Esophagus muscularis mucosa (tissue), 4 donors: Measurements from ENCODE around the gene TRDMT1. TPM values are rescaled to one million over a fixed set of nuclear protein-coding genes. Genes with fewer than 3 reads are reported as not detected.

Experiments
- DNase-seq: peaks from one replicate; pipeline ENCODE4 v3.0.0-alpha.2; 2017; ENCODE audit errors: extremely low spot score
- H3K27ac ChIP-seq, 4 donors: fragments of 200-600 bp; sonication (generic); replicated peaks in 1 of 4; 1 replicate in 3 of 4; 2 replicates in 1 of 4; pipeline ENCODE4 v1.5.1; 2016 to 2019; ENCODE audit warnings: mild to moderate bottlenecking in 1 of 4
- H3K27me3 ChIP-seq, 4 donors: fragments of 200-600 bp; sonication (generic); one replicate each; pipeline versions ENCODE4 v1.5.1 to v1.6.0; 2016 to 2019
- H3K36me3 ChIP-seq, 4 donors: fragments of 200-600 bp; sonication (generic); one replicate each; pipeline ENCODE4 v1.5.1; 2016 to 2019
- H3K4me1 ChIP-seq, 4 donors: fragments of 200-600 bp; sonication (generic); one replicate each; pipeline ENCODE4 v1.5.1; 2016 to 2019
- H3K4me3 ChIP-seq, 4 donors: fragments of 200-600 bp; sonication (generic); 1 replicate in 2 of 4; 2 replicates in 2 of 4; pipeline ENCODE4 v1.5.1; 2016 to 2019; ENCODE audit warnings: mild to moderate bottlenecking in 4 of 4, moderate library complexity in 1 of 4
- H3K9me3 ChIP-seq, 4 donors: fragments of 200-600 bp; sonication (generic); 1 replicate in 3 of 4; 2 replicates in 1 of 4; pipeline ENCODE4 v1.5.1; 2016 to 2019
- CTCF ChIP-seq, 3 experiments: fragments of 200-600 bp in 2 of 3; fragments of 450-650 bp in 1 of 3; sonication (generic) in 2 of 3; IDR thresholded peaks; one replicate each; pipeline ENCODE4 v1.5.1; 2017 to 2019; ENCODE audit warnings: antibody characterized with exemption in 3 of 3, mild to moderate bottlenecking in 2 of 3, moderate library complexity in 1 of 3
- EP300 ChIP-seq: sonication (generic); formaldehyde crosslinking; IDR thresholded peaks from one replicate; pipeline ENCODE4 v1.6.1; 2017; ENCODE audit warnings: antibody characterized with exemption
- POLR2A ChIP-seq: fragments of 450-650 bp; IDR thresholded peaks from one replicate; pipeline ENCODE4 v1.6.1; 2017; ENCODE audit warnings: antibody characterized with exemption, moderate library complexity, mild to moderate bottlenecking, low read depth
- POLR2AphosphoS5 ChIP-seq, 2 donors: sonication (generic); formaldehyde crosslinking; IDR thresholded peaks; one replicate each; pipeline ENCODE4 v1.6.1; 2017; ENCODE audit warnings: antibody characterized with exemption in 2 of 2
- WGBS: methylation state at CpG from one replicate; pipeline ENCODE4 v1.1.5; 2018; 5-methylcytosine and 5-hydroxymethylcytosine counted together
- intact Hi-C: fragments of 100-400 bp; cut with DNase I; formaldehyde crosslinking; loops from one replicate; pipeline ENCODE4 v1.15.1; 2023
- total RNA-seq, 4 donors: library from RNA; depleted of rRNA; stranded (reverse); fragments of >200 nt; gene quantifications; one replicate each; pipeline versions ENCODE4 v1.1.0 to v1.2.1, GENCODE V29; 2016

TRDMT1 gene
- total RNA-seq, 4 donors from 2014 or later = 4.8 to 5.8 (median 5.5) TPM

- intact Hi-C loops = no loop called here
- Histone ChIP-seq H3K27me3 (no peaks in the 10 kb centered on the region), H3K4me1 (peaks cover 4 to 13% (median 8%) of the 10 kb centered on the region in 4 donors), H3K36me3 (peaks cover 26 to 34% (median 31%) of the 10 kb centered on the region in 4 donors), H3K9me3 (peaks cover 0 to 6% (median 0%) of the 10 kb centered on the region in 4 donors), H3K27ac (no peak overlapping the region), H3K4me3 (no peak overlapping the region)
- 95% methylated on average over 2 of the region's 2 CpGs for WGBS
- DNase-seq = no peak
- no peak for TF ChIP-seq EP300
- no peak for TF ChIP-seq POLR2A
- no peak for TF ChIP-seq CTCF (IDR thresholded peaks at IDR 0.05)
- TF ChIP-seq POLR2AphosphoS5 (IDR thresholded peaks at IDR 0.05) = no peak
Measured at GRCh38 chr10:17240096-17240495, 38.6 kb upstream of the TRDMT1 start.

- no peak for DNase-seq
- H3K9me3 ChIP-seq = peaks cover 0 to 6% (median 0%) of the 10 kb centered on the region in 4 donors
- H3K27ac ChIP-seq = peak overlapping the region in 2 of 4 donors; percentile 0 to 46
- peaks cover 32 to 40% (median 37%) of the 10 kb centered on the region in 4 donors for H3K36me3 ChIP-seq
- intact Hi-C loops = no loop called here
- no peak overlapping the region for H3K4me3 ChIP-seq
- TF ChIP-seq CTCF (IDR thresholded peaks at IDR 0.05) (no peak), POLR2A (no peak), POLR2AphosphoS5 (IDR thresholded peaks at IDR 0.05) (no peak), EP300 (no peak)
- H3K27me3 ChIP-seq = no peaks in the 10 kb centered on the region
- H3K4me1 ChIP-seq = peaks cover 9 to 19% (median 13%) of the 10 kb centered on the region in 4 donors
- WGBS = 95% methylated on average over 6 of the region's 6 CpGs
Measured at GRCh38 chr10:17239345-17240085, 38.0 kb upstream of the TRDMT1 start.

GRCh38 chr10:17238445-17239291, 37.2 kb upstream of the TRDMT1 start:
- H3K27me3 ChIP-seq = no peaks in the 10 kb centered on the region
- 57% methylated on average over 12 of the region's 12 CpGs for WGBS
- intact Hi-C loops = no loop called here
- H3K4me1 ChIP-seq = peaks cover 17 to 28% (median 21%) of the 10 kb centered on the region in 4 donors
- peaks cover 40 to 48% (median 45%) of the 10 kb centered on the region in 4 donors for H3K36me3 ChIP-seq
- H3K27ac ChIP-seq = peak overlapping the region in 3 of 4 donors; percentile 0 to 46 (median 14)
- no peak for DNase-seq
- TF ChIP-seq CTCF (IDR thresholded peaks at IDR 0.05) (no peak), POLR2AphosphoS5 (IDR thresholded peaks at IDR 0.05) (no peak), EP300 (no peak), POLR2A (no peak)
- peaks cover 0 to 6% (median 0%) of the 10 kb centered on the region in 4 donors for H3K9me3 ChIP-seq
- no peak overlapping the region for H3K4me3 ChIP-seq

- Histone ChIP-seq H3K27ac (peak overlapping the region in 1 of 4 donors; percentile 14), H3K36me3 (peaks cover 44 to 55% (median 52%) of the 10 kb centered on the region in 4 donors), H3K4me3 (no peak overlapping the region), H3K9me3 (peaks cover 0 to 6% (median 0%) of the 10 kb centered on the region in 4 donors), H3K4me1 (peaks cover 24 to 34% (median 28%) of the 10 kb centered on the region in 4 donors), H3K27me3 (no peaks in the 10 kb centered on the region)
- 75% methylated on average over 4 of the region's 4 CpGs for WGBS
- TF ChIP-seq POLR2AphosphoS5 (IDR thresholded peaks at IDR 0.05) (no peak), CTCF (IDR thresholded peaks at IDR 0.05) (no peak), EP300 (no peak), POLR2A (no peak)
- no peak for DNase-seq
- intact Hi-C loops = no loop called here
Measured at GRCh38 chr10:17237915-17238444, 36.5 kb upstream of the TRDMT1 start.
